ENCODE data around the gene NAA35. TPM values are rescaled to one million over a fixed set of nuclear protein-coding genes. Genes with fewer than 3 reads are reported as not detected.

The NAA35 gene
- total RNA-seq, 1 experiment from 2014 or later, result 12.2 TPM

GRCh38 chr9:85944672-85945071 is 3.7 kb downstream of the NAA35 start:
- H3K79me2 ChIP-seq (ENCODE audit: low read length), result peaks cover 84% of the 10 kb centered on the region

GRCh38 chr9:85949586-85950335 is 8.8 kb downstream of the NAA35 start:
- no peak overlapping the region for H3K9ac ChIP-seq (ENCODE audit: low read length)
- H3K9me3 ChIP-seq (ENCODE audit: low read length), result no peaks in the 10 kb centered on the region
- TF ChIP-seq CTCF (conservative IDR thresholded peaks at IDR 0.05; ENCODE audit: low read depth, low read length), result no peak
- no peak for TF ChIP-seq EZH2phosphoT487 (IDR thresholded peaks at IDR 0.05; ENCODE audit: borderline replicate concordance, low read length)
- TF ChIP-seq EZH2 (IDR thresholded peaks at IDR 0.05; ENCODE audit: low read length, unreplicated experiment), result no peak
- H3F3A ChIP-seq (ENCODE audit: low read length, unreplicated experiment), result no peaks in the 10 kb centered on the region
- intact Hi-C loops (cut with micrococcal nuclease), result no loop called here
- no peaks in the 10 kb centered on the region for H3K27me3 ChIP-seq (ENCODE audit: low read length)
- H3K4me3 ChIP-seq (ENCODE audit: low read length), result no peak overlapping the region
- ChIA-PET CTCF (no interaction called here), POLR2A (ENCODE audit: unreplicated experiment) (no interaction called here)
- H4K20me1 ChIP-seq (ENCODE audit: low read length), result no peaks in the 10 kb centered on the region
- H3K4me2 ChIP-seq (ENCODE audit: low read length), result no peak overlapping the region
- peaks cover 6% of the 10 kb centered on the region; the same call in 1 of the 2 replicates for H3K36me3 ChIP-seq (ENCODE audit: low read depth, low read length)
- no peak overlapping the region for H2AFZ ChIP-seq (ENCODE audit: low read length)
- no peaks in the 10 kb centered on the region for H3K9me2 ChIP-seq (replicated peaks; ENCODE audit: low read length)
- H3K4me1 ChIP-seq (ENCODE audit: insufficient read depth, low read length), result no peaks in the 10 kb centered on the region
- no peak overlapping the region for H3K27ac ChIP-seq (ENCODE audit: low read length)
- ATAC-seq (no peak), DNase-seq (no peak)
- BruUV-seq (replicated peaks), result no TSS peak
- H3K79me2 ChIP-seq (ENCODE audit: low read length), result peaks cover 93% of the 10 kb centered on the region

More at GRCh38 chr9:85944672-85945071, 3.7 kb downstream of the NAA35 start:
- ChIA-PET CTCF (no interaction called here), POLR2A (ENCODE audit: unreplicated experiment) (no interaction called here)
- Histone ChIP-seq H3K27ac (ENCODE audit: low read length) (no peak overlapping the region), H3K27me3 (ENCODE audit: low read length) (no peaks in the 10 kb centered on the region), H3K9ac (ENCODE audit: low read length) (no peak overlapping the region), H3K9me2 (replicated peaks; ENCODE audit: low read length) (no peaks in the 10 kb centered on the region), H3K4me2 (ENCODE audit: low read length) (no peak overlapping the region), H4K20me1 (ENCODE audit: low read length) (no peaks in the 10 kb centered on the region), H3K4me1 (ENCODE audit: insufficient read depth, low read length) (peaks cover 21% of the 10 kb centered on the region), H3K9me3 (ENCODE audit: low read length) (no peaks in the 10 kb centered on the region), H3K36me3 (ENCODE audit: low read depth, low read length) (peaks cover 20% of the 10 kb centered on the region), H3F3A (ENCODE audit: low read length, unreplicated experiment) (no peaks in the 10 kb centered on the region), H3K4me3 (ENCODE audit: low read length) (no peak overlapping the region), H2AFZ (ENCODE audit: low read length) (no peak overlapping the region)
- TF ChIP-seq EZH2 (IDR thresholded peaks at IDR 0.05; ENCODE audit: low read length, unreplicated experiment), result no peak
- intact Hi-C loops (cut with micrococcal nuclease), result loop anchor here (5.0 kb wide), 2 partner anchors 137 to 408 kb away; partner anchors contain the start of gene TUT7
- ATAC-seq (no peak), DNase-seq (no peak)
- no TSS peak for BruUV-seq (replicated peaks)

- no peak for TF ChIP-seq EZH2phosphoT487 (IDR thresholded peaks at IDR 0.05; ENCODE audit: borderline replicate concordance, low read length)
- TF ChIP-seq CTCF (conservative IDR thresholded peaks at IDR 0.05; ENCODE audit: low read depth, low read length), result no peak
- no peak for TF ChIP-seq EZH2 (IDR thresholded peaks at IDR 0.05; ENCODE audit: low read length, unreplicated experiment)
- intact Hi-C loops (cut with micrococcal nuclease), result no loop called here
Observed at GRCh38 chr9:85959955-85960354, 19.0 kb downstream of the NAA35 start.

More at GRCh38 chr9:85959955-85960354, 19.0 kb downstream of the NAA35 start:
- BruUV-seq (replicated peaks), result no TSS peak
- ATAC-seq (no peak), DNase-seq (no peak)
- Histone ChIP-seq H3K36me3 (ENCODE audit: low read depth, low read length) (peaks cover 5% of the 10 kb centered on the region), H3K9ac (ENCODE audit: low read length) (no peak overlapping the region), H3K4me1 (ENCODE audit: insufficient read depth, low read length) (no peaks in the 10 kb centered on the region), H2AFZ (ENCODE audit: low read length) (no peak overlapping the region), H3K79me2 (ENCODE audit: low read length) (peaks cover 15% of the 10 kb centered on the region), H3K27me3 (ENCODE audit: low read length) (no peaks in the 10 kb centered on the region), H3K9me2 (replicated peaks; ENCODE audit: low read length) (no peaks in the 10 kb centered on the region), H4K20me1 (ENCODE audit: low read length) (no peaks in the 10 kb centered on the region), H3F3A (ENCODE audit: low read length, unreplicated experiment) (no peaks in the 10 kb centered on the region), H3K27ac (ENCODE audit: low read length) (no peak overlapping the region), H3K4me3 (ENCODE audit: low read length) (no peak overlapping the region), H3K4me2 (ENCODE audit: low read length) (no peak overlapping the region), H3K9me3 (ENCODE audit: low read length) (no peaks in the 10 kb centered on the region)
- ChIA-PET CTCF (no interaction called here), POLR2A (ENCODE audit: unreplicated experiment) (no interaction called here)
